ENCODE data around the gene KLHL36. TPM values are rescaled to one million over a fixed set of nuclear protein-coding genes. Genes with fewer than 3 reads are reported as not detected.

KLHL36 gene
- total RNA-seq, 6 experiments from 2014 or later: 37.6 to 58.3 (median 40.7) TPM

DNA sequence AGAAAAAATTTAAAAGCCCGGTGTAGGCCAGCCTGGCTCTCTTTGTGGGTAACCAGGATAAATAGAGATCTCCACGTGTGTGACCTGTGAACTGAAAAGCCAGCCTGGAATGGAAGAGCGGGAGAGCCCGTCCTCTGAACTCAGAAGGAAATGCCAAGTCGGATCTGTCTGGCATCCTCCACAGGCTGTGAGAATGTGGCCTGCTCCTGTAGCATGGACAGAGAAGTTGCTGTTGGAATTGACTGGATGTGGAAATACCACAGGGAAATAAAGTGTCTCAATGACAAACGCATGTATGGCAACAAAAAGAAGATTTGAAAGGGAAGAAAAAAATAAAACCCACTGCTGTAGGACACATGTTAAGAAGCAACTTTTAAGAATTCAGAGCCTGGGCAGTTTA, 6.7 kb downstream of the KLHL36 start:
- DNase-seq: no peak
- Mint-ChIP-seq H3K27ac (no peak overlapping the region), H3K4me1 (ENCODE audit: low read depth) (peaks cover 17% of the 10 kb centered on the region), H3K27me3 (ENCODE audit: insufficient read depth) (peaks cover 4% of the 10 kb centered on the region), H3K36me3 (ENCODE audit: low read depth) (peaks cover 33% of the 10 kb centered on the region), H3K9me3 (no peaks in the 10 kb centered on the region), H3K4me3 (no peak overlapping the region)
- TF ChIP-seq, protein P1, sequence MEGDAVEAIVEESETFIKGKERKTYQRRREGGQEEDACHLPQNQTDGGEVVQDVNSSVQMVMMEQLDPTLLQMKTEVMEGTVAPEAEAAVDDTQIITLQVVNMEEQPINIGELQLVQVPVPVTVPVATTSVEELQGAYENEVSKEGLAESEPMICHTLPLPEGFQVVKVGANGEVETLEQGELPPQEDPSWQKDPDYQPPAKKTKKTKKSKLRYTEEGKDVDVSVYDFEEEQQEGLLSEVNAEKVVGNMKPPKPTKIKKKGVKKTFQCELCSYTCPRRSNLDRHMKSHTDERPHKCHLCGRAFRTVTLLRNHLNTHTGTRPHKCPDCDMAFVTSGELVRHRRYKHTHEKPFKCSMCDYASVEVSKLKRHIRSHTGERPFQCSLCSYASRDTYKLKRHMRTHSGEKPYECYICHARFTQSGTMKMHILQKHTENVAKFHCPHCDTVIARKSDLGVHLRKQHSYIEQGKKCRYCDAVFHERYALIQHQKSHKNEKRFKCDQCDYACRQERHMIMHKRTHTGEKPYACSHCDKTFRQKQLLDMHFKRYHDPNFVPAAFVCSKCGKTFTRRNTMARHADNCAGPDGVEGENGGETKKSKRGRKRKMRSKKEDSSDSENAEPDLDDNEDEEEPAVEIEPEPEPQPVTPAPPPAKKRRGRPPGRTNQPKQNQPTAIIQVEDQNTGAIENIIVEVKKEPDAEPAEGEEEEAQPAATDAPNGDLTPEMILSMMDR (IDR thresholded peaks at IDR 0.05): no peak

DNA sequence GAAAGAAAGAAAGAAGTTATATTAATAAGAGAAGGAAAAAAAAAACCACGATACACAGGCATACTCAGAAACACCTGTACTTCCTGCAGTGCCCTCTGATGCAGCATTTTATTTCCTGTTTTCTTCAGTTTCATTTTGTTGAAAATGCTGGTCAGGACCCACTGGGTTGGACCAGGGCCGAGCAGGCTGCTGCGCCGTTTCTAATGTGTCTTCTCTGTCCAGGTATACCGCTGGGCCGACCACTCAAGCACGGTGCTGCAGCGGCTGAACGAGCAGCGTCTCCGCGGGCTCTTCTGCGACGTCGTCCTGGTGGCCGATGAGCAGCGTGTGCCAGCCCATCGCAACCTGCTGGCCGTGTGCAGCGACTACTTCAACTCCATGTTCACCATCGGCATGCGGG, 8.3 kb downstream of the KLHL36 start:
- TF ChIP-seq, protein P1 (IDR thresholded peaks at IDR 0.05): no peak
- Mint-ChIP-seq H3K27me3 (ENCODE audit: insufficient read depth) (peaks cover 4% of the 10 kb centered on the region), H3K4me3 (no peak overlapping the region), H3K4me1 (ENCODE audit: low read depth) (peaks cover under 1% of the 10 kb centered on the region; the same call in 1 of the 2 replicates), H3K27ac (no peak overlapping the region), H3K9me3 (no peaks in the 10 kb centered on the region), H3K36me3 (ENCODE audit: low read depth) (peaks cover 18% of the 10 kb centered on the region)
- no peak for DNase-seq

DNA sequence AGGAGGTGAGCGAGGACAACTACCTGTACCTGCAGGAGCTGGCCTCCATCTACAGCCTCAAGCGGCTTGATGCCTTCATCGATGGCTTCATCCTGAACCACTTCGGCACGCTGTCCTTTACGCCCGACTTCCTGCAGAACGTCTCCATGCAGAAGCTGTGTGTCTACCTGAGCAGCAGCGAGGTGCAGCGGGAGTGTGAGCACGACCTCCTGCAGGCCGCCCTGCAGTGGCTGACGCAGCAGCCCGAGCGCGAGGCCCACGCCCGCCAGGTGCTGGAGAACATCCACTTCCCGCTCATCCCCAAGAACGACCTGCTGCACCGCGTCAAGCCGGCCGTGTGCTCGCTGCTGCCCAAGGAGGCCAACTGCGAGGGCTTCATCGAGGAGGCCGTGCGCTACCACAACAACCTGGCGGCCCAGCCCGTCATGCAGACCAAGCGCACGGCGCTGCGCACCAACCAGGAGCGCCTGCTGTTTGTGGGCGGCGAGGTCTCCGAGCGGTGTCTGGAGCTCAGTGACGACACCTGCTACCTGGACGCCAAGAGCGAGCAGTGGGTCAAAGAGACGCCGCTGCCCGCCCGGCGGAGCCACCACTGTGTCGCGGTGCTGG, 9.0 kb downstream of the KLHL36 start:
- no peaks in the 10 kb centered on the region for H3K9me3 Mint-ChIP-seq
- H3K36me3 Mint-ChIP-seq (ENCODE audit: low read depth): peaks cover 18% of the 10 kb centered on the region
- no peak for DNase-seq
- no peak overlapping the region for H3K27ac Mint-ChIP-seq
- TF ChIP-seq, protein P1 (IDR thresholded peaks at IDR 0.05): no peak
- no peaks in the 10 kb centered on the region for H3K4me1 Mint-ChIP-seq (ENCODE audit: low read depth)
- peaks cover 4% of the 10 kb centered on the region for H3K27me3 Mint-ChIP-seq (ENCODE audit: insufficient read depth)
- no peak overlapping the region for H3K4me3 Mint-ChIP-seq

DNA sequence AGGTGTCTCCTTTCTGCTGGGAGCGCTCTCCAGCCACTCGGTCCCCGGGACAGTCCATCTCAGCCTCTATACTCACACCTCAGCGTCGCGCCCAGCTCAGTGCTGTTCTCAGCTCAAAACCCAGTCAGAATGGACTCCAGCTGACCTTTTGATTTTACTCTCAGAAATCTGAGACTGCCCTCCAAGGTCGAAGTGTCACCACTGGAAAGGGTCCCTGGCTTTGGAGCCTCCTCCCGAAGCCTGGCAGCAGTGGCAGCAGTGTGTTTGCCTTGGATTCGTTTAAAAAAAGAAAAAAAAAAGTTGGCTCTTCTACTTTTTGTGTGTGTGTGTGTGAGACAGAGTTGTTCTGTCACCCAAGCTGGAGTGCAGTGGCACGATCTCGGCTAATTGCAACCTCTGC, 10.4 kb downstream of the KLHL36 start:
- H3K27ac Mint-ChIP-seq: no peak overlapping the region
- DNase-seq: no peak
- peaks cover 28% of the 10 kb centered on the region for H3K36me3 Mint-ChIP-seq (ENCODE audit: low read depth)
- H3K4me1 Mint-ChIP-seq (ENCODE audit: low read depth): no peaks in the 10 kb centered on the region
- peaks cover 4% of the 10 kb centered on the region for H3K27me3 Mint-ChIP-seq (ENCODE audit: insufficient read depth)
- no peaks in the 10 kb centered on the region for H3K9me3 Mint-ChIP-seq
- no peak overlapping the region for H3K4me3 Mint-ChIP-seq
- TF ChIP-seq, protein P1 (IDR thresholded peaks at IDR 0.05): no peak

DNA sequence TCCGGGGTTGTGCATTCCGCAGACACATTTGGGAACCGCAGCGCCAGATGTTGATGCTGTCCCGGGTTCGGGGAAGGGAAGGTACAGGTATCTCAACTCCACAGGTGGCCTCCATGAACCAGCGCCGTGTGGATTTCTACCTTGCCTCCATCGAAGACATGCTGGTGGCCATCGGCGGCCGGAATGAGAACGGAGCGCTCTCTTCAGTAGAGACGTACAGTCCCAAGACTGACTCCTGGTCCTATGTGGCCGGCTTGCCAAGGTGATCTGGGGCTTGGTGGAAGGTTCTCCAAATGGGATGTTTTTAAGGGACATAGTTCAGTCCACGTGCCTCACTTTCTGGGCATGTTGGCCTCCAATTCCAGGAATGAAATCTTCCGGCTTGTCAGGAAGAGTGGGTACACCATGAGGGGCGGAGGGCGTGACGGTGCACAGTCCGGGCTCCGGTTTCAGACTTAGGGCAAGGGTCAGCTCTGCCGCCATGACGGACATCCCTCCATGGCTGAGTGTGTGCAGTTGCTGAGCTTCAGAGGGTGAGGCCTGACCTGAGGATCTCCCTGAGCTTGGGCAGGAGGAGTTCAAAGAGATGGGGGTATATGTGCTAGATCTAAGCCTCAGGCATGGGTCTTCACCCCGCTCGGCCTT, 11.5 kb downstream of the KLHL36 start:
- no peaks in the 10 kb centered on the region for H3K9me3 Mint-ChIP-seq
- H3K4me3 Mint-ChIP-seq: no peak overlapping the region
- H3K4me1 Mint-ChIP-seq (ENCODE audit: low read depth): no peaks in the 10 kb centered on the region
- peaks cover 2% of the 10 kb centered on the region for H3K27me3 Mint-ChIP-seq (ENCODE audit: insufficient read depth)
- no peak for DNase-seq
- TF ChIP-seq, protein P1 (IDR thresholded peaks at IDR 0.05): no peak
- peaks cover 33% of the 10 kb centered on the region for H3K36me3 Mint-ChIP-seq (ENCODE audit: low read depth)
- no peak overlapping the region for H3K27ac Mint-ChIP-seq
